ENCODE results near the gene CDC25B.

CDC25B gene

GRCh38 chr20:3751675-3752385, 44.3 kb upstream of the CDC25B start:
- TF ChIP-seq, protein P1, sequence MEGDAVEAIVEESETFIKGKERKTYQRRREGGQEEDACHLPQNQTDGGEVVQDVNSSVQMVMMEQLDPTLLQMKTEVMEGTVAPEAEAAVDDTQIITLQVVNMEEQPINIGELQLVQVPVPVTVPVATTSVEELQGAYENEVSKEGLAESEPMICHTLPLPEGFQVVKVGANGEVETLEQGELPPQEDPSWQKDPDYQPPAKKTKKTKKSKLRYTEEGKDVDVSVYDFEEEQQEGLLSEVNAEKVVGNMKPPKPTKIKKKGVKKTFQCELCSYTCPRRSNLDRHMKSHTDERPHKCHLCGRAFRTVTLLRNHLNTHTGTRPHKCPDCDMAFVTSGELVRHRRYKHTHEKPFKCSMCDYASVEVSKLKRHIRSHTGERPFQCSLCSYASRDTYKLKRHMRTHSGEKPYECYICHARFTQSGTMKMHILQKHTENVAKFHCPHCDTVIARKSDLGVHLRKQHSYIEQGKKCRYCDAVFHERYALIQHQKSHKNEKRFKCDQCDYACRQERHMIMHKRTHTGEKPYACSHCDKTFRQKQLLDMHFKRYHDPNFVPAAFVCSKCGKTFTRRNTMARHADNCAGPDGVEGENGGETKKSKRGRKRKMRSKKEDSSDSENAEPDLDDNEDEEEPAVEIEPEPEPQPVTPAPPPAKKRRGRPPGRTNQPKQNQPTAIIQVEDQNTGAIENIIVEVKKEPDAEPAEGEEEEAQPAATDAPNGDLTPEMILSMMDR (IDR thresholded peaks at IDR 0.05; ENCODE audit: low read depth, low read length), result no peak
- peak; percentile 20 to 31 for DNase-seq (ENCODE audit: low read depth in 2 of 2)
- H3K4me3 ChIP-seq (replicated peaks in 1 of 2; ENCODE audit: low read depth in 2 of 2, low read length in 2 of 2), result peak overlapping the region; percentile 17 to 21

DNA sequence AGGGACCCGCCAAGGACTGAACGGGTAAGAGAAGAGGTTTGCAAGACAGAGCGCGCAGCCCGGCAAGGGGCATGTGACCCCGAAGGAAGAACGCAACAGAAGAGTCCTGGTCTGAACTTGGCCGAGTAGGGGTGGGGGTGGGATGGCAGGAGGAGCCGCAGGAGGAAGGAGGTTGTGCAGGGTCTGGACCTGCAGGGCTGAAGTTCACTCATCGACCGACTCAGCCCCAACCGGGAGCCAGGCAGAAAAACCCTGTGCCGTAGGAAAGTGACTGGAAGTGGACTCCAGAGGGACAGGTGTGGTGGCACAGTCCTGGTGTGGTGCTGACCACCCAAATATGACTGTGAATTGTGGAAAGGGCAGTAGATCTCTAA, 43.7 kb upstream of the CDC25B start:
- H3K4me3 ChIP-seq (replicated peaks in 1 of 2; ENCODE audit: low read depth in 2 of 2, low read length in 2 of 2), result peak overlapping the region in 1 of 2 donors; percentile 17
- TF ChIP-seq, protein P1 (IDR thresholded peaks at IDR 0.05; ENCODE audit: low read depth, low read length), result no peak
- no peak for DNase-seq (ENCODE audit: low read depth in 2 of 2)

- TF ChIP-seq, protein P1 (IDR thresholded peaks at IDR 0.05; ENCODE audit: low read depth, low read length), result peak; percentile 85
- peak; percentile 85 for DNase-seq (ENCODE audit: low read depth in 2 of 2)
- no peak overlapping the region for H3K4me3 ChIP-seq (replicated peaks in 1 of 2; ENCODE audit: low read depth in 2 of 2, low read length in 2 of 2)
Observed at GRCh38 chr20:3753098-3753497, 43.0 kb upstream of the CDC25B start.

DNA sequence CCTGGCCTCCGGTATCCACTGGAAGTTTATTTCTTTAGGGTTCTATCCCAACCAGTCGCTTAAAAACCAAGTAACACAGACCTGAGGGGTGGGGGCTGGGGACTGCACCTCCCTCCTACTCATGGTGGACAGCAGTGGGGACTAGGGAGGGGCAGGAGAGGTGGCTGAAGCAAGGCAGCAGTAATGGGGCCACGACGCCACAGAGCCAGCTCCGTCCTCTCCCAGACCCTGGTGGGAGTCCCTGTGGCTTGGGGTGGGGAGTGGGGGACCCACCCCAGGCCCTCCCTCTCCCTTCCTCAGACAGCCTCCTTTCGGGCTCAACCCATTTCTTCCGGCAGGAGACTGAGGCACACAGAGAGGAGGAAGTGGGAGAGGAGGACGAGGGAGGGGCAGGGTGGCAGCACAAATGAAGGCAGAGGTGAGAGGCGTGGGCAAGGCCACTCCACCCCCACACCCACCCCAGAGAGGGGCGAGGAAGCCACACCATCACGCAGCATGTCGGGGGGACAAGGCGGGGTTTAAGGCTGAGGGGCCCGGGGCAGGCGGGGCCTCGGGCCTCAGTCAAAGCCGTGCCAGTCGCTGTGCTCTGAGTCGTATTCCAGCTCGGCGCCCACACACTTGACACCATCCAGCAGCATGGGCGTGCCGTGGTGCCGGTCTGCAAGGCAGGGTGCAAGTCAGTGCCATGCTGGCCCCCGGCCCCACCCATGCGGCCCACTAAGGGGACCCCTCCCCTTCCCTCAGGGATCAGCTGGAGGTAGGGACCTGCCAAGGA, 42.4 kb upstream of the CDC25B start:
- TF ChIP-seq, protein P1 (IDR thresholded peaks at IDR 0.05; ENCODE audit: low read depth, low read length), result no peak
- DNase-seq (ENCODE audit: low read depth in 2 of 2), result no peak
- H3K4me3 ChIP-seq (replicated peaks in 1 of 2; ENCODE audit: low read depth in 2 of 2, low read length in 2 of 2), result no peak overlapping the region

DNA sequence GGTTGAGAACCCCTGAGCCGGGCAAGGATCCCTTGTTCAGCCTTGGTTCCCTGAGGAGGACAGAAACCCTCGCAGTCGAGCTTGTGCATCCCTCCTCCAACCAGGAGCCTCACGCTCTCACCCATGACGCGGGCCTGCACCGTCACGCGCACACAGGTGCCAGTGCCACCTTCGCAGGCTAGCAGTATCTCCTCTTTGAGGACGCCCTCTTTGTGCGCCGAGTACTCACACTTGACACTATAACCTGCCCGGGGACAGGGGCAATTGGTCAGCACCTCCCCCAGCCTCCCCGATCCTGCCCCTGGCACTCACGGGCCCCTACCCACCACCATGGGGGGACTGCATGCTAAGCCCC, 41.9 kb upstream of the CDC25B start:
- DNase-seq (ENCODE audit: low read depth in 2 of 2), result no peak
- TF ChIP-seq, protein P1 (IDR thresholded peaks at IDR 0.05; ENCODE audit: low read depth, low read length), result no peak
- no peak overlapping the region for H3K4me3 ChIP-seq (replicated peaks in 1 of 2; ENCODE audit: low read depth in 2 of 2, low read length in 2 of 2)

- DNase-seq (ENCODE audit: low read depth in 2 of 2), result no peak
- H3K4me3 ChIP-seq (replicated peaks in 1 of 2; ENCODE audit: low read depth in 2 of 2, low read length in 2 of 2), result no peak overlapping the region
- TF ChIP-seq, protein P1 (IDR thresholded peaks at IDR 0.05; ENCODE audit: low read depth, low read length), result no peak
Observed at GRCh38 chr20:3755269-3755668, 40.8 kb upstream of the CDC25B start.

Data from cardiac fibroblast (primary cell).